ENCODE measurements around the gene DENND1B. TPM values are rescaled to one million over a fixed set of nuclear protein-coding genes. Genes with fewer than 3 reads are reported as not detected.

Gene DENND1B
- total and polyA plus RNA-seq, 2 donors (not counting 1 experiment from before 2014, with no cell fraction given): 5.5 to 8.4 TPM

GRCh38 chr1:197737916-197738315 lies 37.4 kb downstream of the DENND1B start:
- TF ChIP-seq CTCF (conservative IDR thresholded peaks at IDR 0.05 in 1 of 2, IDR thresholded peaks at IDR 0.05 in 1 of 2; ENCODE audit: low read depth in 1 of 2, low read length in 2 of 2): no peak
- no peak for TF ChIP-seq EZH2 (IDR thresholded peaks at IDR 0.05; ENCODE audit: low read length, missing control alignments)
- no peaks in the 10 kb centered on the region for H3K36me3 ChIP-seq (ENCODE audit: control insufficient read depth, insufficient read depth, low read length)
- no peaks in the 10 kb centered on the region for H3K4me1 ChIP-seq (ENCODE audit: control insufficient read depth, extremely low read depth, insufficient read depth, low read length)
- no peaks in the 10 kb centered on the region for H3K9me3 ChIP-seq (ENCODE audit: control insufficient read depth, insufficient read depth, low read depth, low read length)
- H3K79me2 ChIP-seq (ENCODE audit: control insufficient read depth, insufficient read depth, low read length): no peaks in the 10 kb centered on the region
- H3K27ac ChIP-seq (ENCODE audit: insufficient read depth, low read length): no peak overlapping the region
- H3K4me2 ChIP-seq (ENCODE audit: extremely low read depth, insufficient read depth, low read length): no peak overlapping the region
- DNase-seq (ENCODE audit: low read depth in 2 of 2): no peak
- no peaks in the 10 kb centered on the region for H3K27me3 ChIP-seq (ENCODE audit: control insufficient read depth, insufficient read depth, low read length)
- no peak overlapping the region for H3K9ac ChIP-seq (ENCODE audit: insufficient read depth, low read length)
- H3K4me3 ChIP-seq (replicated peaks in 1 of 4; ENCODE audit: control extremely low read depth in 1 of 4, insufficient read depth in 1 of 4, low read depth in 3 of 4, low read length in 4 of 4): no peak overlapping the region
- no peak overlapping the region for H2AFZ ChIP-seq (ENCODE audit: low read length)
- H4K20me1 ChIP-seq (ENCODE audit: control insufficient read depth, extremely low read depth, insufficient read depth, low read length): no peaks in the 10 kb centered on the region

- Histone ChIP-seq H3K4me2 (ENCODE audit: extremely low read depth, insufficient read depth, low read length) (no peak overlapping the region), H4K20me1 (ENCODE audit: control insufficient read depth, extremely low read depth, insufficient read depth, low read length) (no peaks in the 10 kb centered on the region), H3K79me2 (ENCODE audit: control insufficient read depth, insufficient read depth, low read length) (no peaks in the 10 kb centered on the region), H3K27me3 (ENCODE audit: control insufficient read depth, insufficient read depth, low read length) (no peaks in the 10 kb centered on the region), H3K4me1 (ENCODE audit: control insufficient read depth, extremely low read depth, insufficient read depth, low read length) (no peaks in the 10 kb centered on the region), H3K27ac (ENCODE audit: insufficient read depth, low read length) (no peak overlapping the region), H3K9me3 (ENCODE audit: control insufficient read depth, insufficient read depth, low read depth, low read length) (no peaks in the 10 kb centered on the region), H3K36me3 (ENCODE audit: control insufficient read depth, insufficient read depth, low read length) (no peaks in the 10 kb centered on the region), H3K9ac (ENCODE audit: insufficient read depth, low read length) (no peak overlapping the region), H2AFZ (ENCODE audit: low read length) (no peak overlapping the region), H3K4me3 (replicated peaks in 1 of 4; ENCODE audit: control extremely low read depth in 1 of 4, insufficient read depth in 1 of 4, low read depth in 3 of 4, low read length in 4 of 4) (no peak overlapping the region)
- TF ChIP-seq CTCF (conservative IDR thresholded peaks at IDR 0.05 in 1 of 2, IDR thresholded peaks at IDR 0.05 in 1 of 2; ENCODE audit: low read depth in 1 of 2, low read length in 2 of 2): no peak
- TF ChIP-seq EZH2 (IDR thresholded peaks at IDR 0.05; ENCODE audit: low read length, missing control alignments): no peak
- peak; percentile 2 to 65 for DNase-seq (ENCODE audit: low read depth in 2 of 2)
Measured at GRCh38 chr1:197736685-197737084, 38.6 kb downstream of the DENND1B start.

DNA sequence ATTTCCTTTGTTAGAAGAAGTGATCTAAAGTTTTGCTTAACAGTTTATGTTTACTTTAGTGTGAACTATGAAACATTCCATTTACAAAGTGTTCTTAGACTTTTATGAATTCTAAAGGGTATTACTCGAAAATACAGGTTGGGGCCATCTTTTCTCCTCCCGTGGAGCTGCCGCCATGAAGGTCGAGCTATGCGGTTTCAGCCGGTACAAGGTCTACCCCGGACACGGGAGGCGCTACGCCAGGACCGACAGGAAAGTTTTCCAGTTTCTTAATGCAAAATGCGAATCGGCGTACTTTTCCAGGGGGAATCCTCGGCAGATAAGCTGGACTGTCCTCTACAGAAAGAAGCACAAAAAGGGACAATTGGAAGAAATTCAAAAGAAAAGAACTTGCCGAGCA lies 39.8 kb downstream of the DENND1B start:
- Histone ChIP-seq H3K79me2 (ENCODE audit: control insufficient read depth, insufficient read depth, low read length) (no peaks in the 10 kb centered on the region), H3K4me3 (replicated peaks in 1 of 4; ENCODE audit: control extremely low read depth in 1 of 4, insufficient read depth in 1 of 4, low read depth in 3 of 4, low read length in 4 of 4) (no peak overlapping the region), H2AFZ (ENCODE audit: low read length) (no peak overlapping the region), H3K4me2 (ENCODE audit: extremely low read depth, insufficient read depth, low read length) (no peak overlapping the region), H3K9me3 (ENCODE audit: control insufficient read depth, insufficient read depth, low read depth, low read length) (no peaks in the 10 kb centered on the region), H3K4me1 (ENCODE audit: control insufficient read depth, extremely low read depth, insufficient read depth, low read length) (no peaks in the 10 kb centered on the region), H3K27ac (ENCODE audit: insufficient read depth, low read length) (no peak overlapping the region), H3K36me3 (ENCODE audit: control insufficient read depth, insufficient read depth, low read length) (no peaks in the 10 kb centered on the region), H3K27me3 (ENCODE audit: control insufficient read depth, insufficient read depth, low read length) (no peaks in the 10 kb centered on the region), H3K9ac (ENCODE audit: insufficient read depth, low read length) (no peak overlapping the region), H4K20me1 (ENCODE audit: control insufficient read depth, extremely low read depth, insufficient read depth, low read length) (no peaks in the 10 kb centered on the region)
- DNase-seq (ENCODE audit: low read depth in 2 of 2): no peak
- TF ChIP-seq CTCF (conservative IDR thresholded peaks at IDR 0.05 in 1 of 2, IDR thresholded peaks at IDR 0.05 in 1 of 2; ENCODE audit: low read depth in 1 of 2, low read length in 2 of 2) (no peak), EZH2 (IDR thresholded peaks at IDR 0.05; ENCODE audit: low read length, missing control alignments) (no peak)

All from fibroblast of lung (primary cell).